NCI-H1417 treated with DMSO at 0.1 percent for 48 hours (cell line): Measurements from ENCODE around the gene SSC4D.
A peak's percentile ranks its signal among the peaks of the same experiment; 100 is the strongest.
"Not testable (repeated sequence)": the region's sequence is repeated elsewhere in the genome, so short reads cannot be mapped to it uniquely, and the experiment has no call there.

ENCODE experiments used
- DNase-seq: peaks from one replicate; lab custom pipeline; 2025; lab: John Stamatoyannopoulos, UW

The SSC4D gene

GRCh38 chr7:76383089-76383944, 26.2 kb downstream of the SSC4D start:
- DNase-seq = no peak

GRCh38 chr7:76381814-76382213, 27.7 kb downstream of the SSC4D start:
- DNase-seq = no peak

DNA sequence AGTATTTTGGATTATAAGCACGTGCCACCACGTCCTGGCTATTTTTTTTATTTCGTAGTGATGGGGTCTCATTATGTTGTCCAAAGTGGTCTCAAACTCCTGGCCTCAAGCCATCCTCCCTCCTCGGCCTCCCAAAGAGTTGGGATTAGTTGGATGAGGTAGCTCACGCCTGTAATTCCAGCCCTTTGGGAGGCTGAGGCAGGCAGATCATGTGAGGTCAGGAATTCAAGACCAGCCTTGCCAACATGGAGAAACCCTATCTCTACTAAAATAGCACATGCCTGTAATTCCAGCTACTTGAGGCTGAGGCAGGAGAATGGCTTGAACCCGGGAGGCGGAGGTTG, 28.9 kb downstream of the SSC4D start:
- DNase-seq = no peak

- DNase-seq = no peak
Measured at GRCh38 chr7:76377186-76377918, 32.1 kb downstream of the SSC4D start.

DNA sequence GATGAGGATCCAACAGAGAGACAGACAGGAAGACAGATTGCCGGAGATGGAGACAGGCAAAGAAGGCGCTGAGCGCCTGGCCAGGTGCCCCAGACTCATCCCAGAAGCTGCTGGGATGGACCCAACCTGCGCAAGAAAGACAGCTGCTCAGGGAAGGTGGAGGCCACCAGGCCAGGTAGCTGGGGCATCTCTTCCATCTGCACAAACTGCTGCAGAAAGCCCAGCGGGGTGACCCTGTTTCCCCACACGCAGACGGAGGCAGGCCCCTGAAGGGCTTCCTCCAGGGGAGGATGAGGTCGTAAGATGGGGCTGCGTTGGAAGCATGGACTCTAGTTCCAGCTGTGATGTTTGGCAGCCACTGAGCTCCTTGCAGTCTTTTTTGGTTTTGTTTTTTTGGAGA, 34.2 kb downstream of the SSC4D start:
- no peak for DNase-seq

- no peak for DNase-seq
Measured at GRCh38 chr7:76372984-76373833, 36.3 kb downstream of the SSC4D start.

DNA sequence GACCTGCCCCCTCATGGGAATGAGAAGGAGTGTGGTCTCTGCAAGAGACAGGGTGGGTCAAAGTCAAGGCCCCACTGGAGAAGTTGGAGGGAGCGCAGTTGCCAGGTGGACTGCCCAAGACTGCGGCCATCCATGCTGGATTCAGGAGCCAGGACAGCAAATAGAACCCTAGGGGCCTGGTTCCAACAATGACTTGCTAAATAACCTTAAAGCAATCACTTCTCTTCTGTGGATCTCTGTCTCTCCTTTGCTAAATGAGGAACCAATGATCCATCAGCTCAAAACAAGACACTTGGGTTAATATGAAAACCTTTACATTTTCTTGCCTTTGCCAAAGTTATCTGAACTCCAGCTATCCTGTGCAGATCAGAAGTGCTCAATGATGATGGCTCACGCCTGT, 38.1 kb downstream of the SSC4D start:
- no peak for DNase-seq

- no peak for DNase-seq
Measured at GRCh38 chr7:76369018-76369417, 40.5 kb downstream of the SSC4D start.

DNA sequence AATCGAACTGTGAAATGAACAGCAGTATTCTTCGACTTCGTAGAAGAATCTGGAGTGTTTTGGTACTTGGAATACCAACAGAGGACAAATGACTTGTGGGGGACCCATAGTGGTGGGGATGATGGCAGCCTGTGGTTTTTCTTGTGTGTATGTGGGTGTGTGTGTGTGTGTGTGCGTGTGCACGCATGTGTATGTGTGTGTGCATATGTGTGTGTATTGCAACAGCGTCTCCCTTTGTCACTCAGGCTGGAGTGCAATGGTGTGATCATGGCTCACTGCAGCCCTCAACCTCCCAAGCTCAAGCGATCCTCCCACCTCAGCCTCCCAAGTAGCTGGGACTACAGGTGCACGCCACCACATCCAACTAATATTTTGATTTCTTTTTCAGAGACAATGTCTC, 41.3 kb downstream of the SSC4D start:
- DNase-seq = no peak

DNA sequence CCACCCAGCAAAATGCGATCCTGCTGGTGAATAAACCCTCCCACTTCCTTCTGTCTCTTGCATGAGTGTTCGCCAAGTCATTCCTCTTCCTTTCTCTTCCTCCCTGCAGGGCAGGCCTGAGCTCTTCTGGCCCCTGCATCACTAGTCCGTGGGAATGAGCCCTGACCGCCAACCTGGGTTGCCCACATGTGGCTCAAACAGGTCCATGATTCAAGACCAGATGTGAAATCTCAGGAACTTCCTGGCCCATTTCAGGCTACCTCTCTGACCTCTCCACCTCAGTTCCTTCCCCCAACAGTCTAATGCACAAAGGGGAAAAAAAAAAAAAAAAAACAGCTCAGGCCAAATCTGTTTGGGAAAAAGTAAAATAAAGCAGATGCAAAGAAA, 45.3 kb downstream of the SSC4D start:
- no peak for DNase-seq

GRCh38 chr7:76363754-76364153, 45.7 kb downstream of the SSC4D start:
- DNase-seq = not testable (repeated sequence)

DNA sequence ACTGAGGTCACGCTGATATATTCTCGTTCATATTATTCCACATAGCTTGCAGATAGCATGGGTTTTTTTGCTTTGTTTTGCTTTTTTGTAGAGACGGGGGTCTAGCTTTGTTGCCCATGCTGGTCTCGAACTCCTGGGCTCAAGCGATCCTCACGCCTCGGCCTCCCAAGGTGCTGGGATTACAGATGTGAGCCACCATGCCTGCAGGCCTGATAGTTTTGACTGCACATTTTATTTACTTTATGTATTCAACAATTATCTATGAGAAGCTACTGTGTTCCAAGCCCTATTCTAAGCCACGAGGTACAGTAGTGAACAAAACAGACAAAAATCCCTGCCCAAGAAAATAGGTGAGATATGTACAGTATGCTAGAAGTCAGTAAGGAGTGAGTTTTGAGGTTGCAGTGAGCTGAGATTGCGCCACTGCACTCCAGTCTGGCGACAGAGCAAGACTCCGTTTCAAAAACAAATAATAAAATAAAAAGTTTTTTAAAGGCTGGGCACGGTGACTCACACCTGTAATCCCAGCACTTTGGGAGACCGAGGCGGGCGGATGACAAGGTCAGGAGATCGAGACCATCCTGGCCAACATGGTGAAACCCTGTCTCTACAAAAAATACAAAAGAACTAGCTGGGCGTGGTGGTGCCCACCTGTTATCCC, 49.4 kb downstream of the SSC4D start:
- DNase-seq = no peak

DNA sequence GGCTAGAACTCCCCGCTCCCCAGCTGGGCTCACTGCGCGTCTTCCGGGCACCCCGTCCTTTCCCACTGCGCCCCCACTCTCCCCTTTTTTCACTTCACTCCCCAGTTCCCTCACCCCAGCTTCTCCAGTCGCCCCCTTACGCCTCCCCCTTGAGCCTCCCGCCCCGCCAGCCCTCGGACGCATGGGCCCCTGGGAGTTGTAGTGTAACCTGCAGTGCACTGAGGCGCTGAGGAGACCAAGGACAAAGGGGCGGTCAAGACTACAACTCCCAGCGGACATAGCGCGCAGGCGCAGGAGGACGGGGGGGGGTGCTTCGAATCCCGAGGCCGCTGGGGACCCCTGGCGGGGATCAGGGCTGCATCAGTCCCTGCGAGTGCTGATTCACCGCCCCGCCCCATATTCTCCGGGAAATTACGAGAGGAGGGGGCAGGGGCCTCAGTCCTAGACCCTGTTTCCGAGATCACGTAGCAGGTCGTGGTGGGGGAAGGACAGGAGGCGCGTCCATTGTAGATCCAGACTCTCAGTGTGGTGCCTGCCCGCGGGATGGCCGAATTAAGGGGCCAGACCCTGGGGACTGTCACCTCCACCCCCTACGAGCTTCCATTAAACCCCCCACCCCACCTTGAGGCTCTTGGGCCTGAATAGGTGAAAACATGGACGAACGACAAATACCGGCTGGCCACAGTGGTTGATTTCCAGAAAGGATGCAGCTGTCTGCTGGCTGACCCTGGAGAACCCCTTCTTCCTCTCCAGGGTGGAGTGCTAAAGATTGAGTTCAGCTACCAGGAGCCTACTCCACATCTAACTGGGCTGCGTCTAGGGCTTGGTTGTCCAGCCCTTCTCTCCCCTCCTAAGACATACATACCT, 50.2 kb downstream of the SSC4D start:
- DNase-seq = peak; percentile 95

DNA sequence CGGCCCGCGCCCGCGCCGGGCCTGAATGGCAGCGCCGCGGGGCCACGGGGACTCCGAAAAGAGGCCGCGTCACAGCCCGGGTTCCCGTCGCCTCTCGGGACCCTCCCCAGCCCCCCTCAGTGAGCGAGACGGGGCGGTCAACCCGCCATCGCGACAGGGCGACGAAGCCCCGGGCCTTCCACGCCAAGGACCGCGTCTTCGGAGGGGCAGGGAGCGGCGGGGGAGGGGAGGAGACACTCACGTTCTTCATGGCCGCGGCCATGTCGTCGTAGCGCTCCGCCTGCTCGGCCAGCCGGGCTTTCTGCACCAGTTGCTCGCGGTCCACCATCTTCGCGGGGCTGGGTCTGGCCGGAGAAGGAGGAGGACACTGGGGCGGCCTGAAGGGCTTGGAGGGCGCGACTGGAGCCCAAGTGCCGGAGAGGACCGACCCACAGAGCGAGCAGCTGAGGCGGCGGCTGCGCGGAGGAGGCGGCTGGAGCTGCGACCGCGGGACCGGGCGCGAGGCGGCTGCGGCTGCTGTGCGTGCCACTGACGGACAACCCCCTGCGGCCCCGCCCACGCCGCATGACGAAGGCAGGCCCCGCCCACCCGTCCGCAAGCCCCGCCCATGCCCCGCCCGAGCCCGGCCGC, 50.9 kb downstream of the SSC4D start, which contains the start of gene YWHAG:
TSS of gene YWHAG (minus strand) at position 511 of the 630 bp plus-strand sequence. CDS start at position 328, 183 bp downstream.
- peak; percentile 83 for DNase-seq

- DNase-seq = no peak
Measured at GRCh38 chr7:76358011-76358480, 51.5 kb downstream of the SSC4D start.

DNA sequence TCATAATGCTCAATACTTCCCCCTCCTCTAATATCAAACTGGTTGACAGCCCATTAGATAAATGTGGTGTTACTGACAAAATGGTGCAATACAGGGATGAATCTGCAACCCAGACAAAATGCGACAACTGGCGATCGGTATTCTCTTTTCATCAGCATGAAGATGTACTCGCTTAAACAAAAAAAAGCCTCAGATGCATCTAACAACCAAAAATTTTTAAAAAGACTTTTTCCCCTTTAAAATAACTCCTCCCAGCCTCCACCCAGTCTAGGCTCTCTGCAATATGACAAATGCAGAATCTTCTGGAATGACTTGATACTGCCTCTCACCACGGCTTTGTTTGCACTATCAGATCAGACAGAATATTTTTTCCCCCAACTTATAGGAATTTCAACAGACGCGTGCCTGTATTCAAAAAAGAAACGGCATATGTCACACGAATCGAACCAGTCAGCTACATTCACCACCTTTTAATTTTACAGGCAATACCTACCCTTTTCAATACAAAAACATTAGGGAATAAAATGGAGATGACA, 52.0 kb downstream of the SSC4D start:
- DNase-seq = no peak

GRCh38 chr7:76356823-76357222, 52.7 kb downstream of the SSC4D start:
- DNase-seq = no peak

DNA sequence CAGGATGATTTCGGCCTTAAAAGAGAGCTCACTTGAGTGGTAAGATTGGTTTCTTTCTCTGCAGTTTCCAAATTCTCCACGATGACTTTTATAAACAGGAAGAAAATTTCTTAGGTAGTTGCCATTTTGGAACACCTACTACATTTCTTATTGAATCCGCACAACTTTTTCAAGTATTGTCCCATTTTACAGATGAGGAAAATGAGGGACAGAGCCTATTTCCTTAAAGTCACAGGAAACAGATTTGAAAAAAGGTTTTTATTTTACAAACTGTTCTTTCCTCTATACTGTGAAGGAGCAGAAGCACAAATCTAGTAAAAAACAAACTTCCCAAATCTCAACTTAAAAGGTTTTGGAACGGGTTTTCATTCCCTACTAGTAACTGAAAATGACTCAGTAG, 53.4 kb downstream of the SSC4D start:
- DNase-seq = no peak

DNA sequence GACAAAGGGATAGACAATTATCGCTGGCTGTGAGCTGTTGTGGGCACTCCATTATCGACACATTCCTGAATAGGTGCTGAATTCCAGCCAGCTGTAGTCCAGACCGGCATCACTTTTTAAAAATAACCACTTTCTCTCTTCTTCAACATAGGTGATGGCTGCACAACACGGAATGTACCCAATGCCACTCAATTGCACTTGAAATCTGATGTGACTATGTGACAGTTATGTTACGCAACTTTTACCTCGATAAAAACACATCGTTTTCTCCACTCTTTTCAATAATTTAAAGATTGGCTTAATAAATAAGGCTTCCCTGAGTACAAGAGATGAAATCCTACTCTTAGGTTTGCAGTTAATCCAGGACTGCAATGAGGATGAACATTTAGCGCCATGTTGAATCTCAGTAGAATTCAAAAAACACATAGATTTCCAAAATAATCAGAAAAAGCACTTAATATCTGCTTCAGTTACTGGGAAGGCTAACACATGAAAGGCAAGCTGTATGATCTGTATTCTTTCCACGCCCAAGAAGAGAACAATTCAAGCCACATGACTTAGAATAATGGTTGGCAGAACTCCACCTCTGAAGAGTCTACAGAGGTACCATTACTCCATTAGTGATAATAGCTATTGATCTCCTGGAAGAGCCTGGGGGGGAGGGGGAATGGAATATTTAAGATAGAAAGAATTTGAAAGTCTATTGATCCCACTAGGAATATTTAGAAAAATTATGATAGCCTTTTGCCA, 54.3 kb downstream of the SSC4D start:
- no peak for DNase-seq
